Adipose tissue (tissue), 3 donors: ENCODE data around the gene RARG. TPM values are rescaled to one million over a fixed set of nuclear protein-coding genes. Genes with fewer than 3 reads are reported as not detected.
"Not testable (repeated sequence)": the region's sequence is repeated elsewhere in the genome, so short reads cannot be mapped to it uniquely, and the experiment has no call there.

Source experiments
- H3K27ac ChIP-seq: one replicate; pipeline ENCODE4 v1.5.1; 2013; ENCODE audit warnings: low read depth, low read length
- WGBS, 3 donors: extraction: QIAGEN DNeasy Blood & Tissue Kit; methylation state at CpG; one replicate each; pipeline ENCODE4 v1.1.7; 2013; 5-methylcytosine and 5-hydroxymethylcytosine counted together
- polyA plus RNA-seq, 3 donors: library from polyadenylated mRNA; stranded (reverse); fragments of 200-250 nt; gene quantifications; one replicate each; pipeline ENCODE4 v1.2.3, GENCODE V29; 2013
- donor health status: healthy with polysubstance abuse.
- donor health status: Bipolar disorder and iron deficiency.
- donor health status: healthy.

Gene RARG
- polyA plus RNA-seq, 3 donors = 4.5 to 31.0 (median 9.4) TPM

- no peak overlapping the region for H3K27ac ChIP-seq
- 33 to 60% (median 37%) methylated on average over 19 of the region's 19 CpGs for WGBS, 3 donors
These were observed 14.7 kb downstream of the RARG start for GRCh38 chr12:53217051-53217930.

DNA sequence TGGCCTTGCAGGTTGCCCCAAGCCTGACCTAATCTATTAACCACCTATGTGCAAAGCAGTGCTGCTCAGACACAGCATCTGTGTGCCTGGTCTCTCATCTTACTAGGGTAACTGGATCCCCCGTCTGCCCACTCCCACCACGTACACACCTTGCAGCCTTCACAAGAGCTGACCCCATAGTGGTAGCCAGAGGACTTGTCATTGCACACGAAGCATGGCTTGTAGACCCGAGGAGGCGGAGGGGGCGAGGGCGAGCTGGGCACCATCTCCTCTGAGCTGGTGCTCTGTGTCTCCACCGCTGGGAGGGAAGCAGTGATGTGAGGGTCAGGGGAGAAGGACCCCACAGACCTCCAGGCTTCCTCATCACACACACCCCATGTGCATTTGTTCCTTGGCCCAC lies 16.5 kb downstream of the RARG start:
- 83 to 88% (median 85%) methylated on average over 8 of the region's 8 CpGs for WGBS, 3 donors
- no peak overlapping the region for H3K27ac ChIP-seq

- 66 to 75% (median 67%) methylated on average over 12 of the region's 12 CpGs for WGBS, 3 donors
- H3K27ac ChIP-seq = no peak overlapping the region
These were observed 17.1 kb downstream of the RARG start for GRCh38 chr12:53214687-53215455.

DNA sequence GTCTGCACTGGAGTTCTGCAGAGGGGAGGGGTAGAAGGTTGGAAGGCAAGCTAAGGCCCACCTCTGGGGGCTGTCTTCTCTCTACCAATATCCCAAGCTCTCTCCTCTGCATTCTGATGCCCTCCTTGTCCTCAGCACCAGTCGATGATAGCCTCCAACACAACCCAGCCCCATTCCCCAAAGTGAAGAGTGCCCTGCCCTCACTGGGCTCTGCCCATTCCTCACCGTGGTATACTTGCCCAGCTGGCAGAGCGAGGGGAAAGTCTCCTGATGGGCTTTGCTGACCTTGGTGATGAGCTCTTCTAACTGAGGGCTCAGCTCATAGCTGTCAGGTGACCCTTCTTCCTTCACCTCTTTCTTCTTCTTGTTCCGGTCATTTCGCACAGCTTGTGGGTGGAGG lies 17.8 kb downstream of the RARG start:
- H3K27ac ChIP-seq = no peak overlapping the region
- WGBS, 3 donors = 73 to 80% (median 74%) methylated on average over 5 of the region's 5 CpGs

GRCh38 chr12:53213348-53213747 lies 18.7 kb downstream of the RARG start:
- whole genome bisulfite sequencing, 3 donors = 11 to 12% (median 12%) methylated on average over 14 of the region's 14 CpGs
- no peak overlapping the region for H3K27ac ChIP-seq

DNA sequence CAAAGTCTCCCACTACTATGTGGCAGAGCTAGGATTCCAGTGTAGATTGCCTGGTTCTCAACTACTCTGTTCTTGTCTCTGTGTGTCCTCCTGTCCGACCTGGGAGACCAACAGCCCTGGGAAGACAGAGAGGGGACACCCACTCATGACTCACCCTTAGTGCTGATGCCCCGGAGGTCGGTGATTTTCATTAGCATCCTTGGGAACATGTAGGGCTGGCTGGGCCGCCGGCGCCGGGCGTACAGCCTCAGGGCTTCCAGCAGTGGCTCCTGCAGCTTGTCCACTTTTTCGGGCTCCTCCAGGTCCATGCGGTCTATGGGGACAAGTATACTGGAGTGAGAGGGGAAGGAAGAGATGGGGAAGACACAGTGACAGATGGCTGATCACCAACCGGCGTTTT lies 19.1 kb downstream of the RARG start:
- WGBS, 3 donors = 41 to 52% (median 50%) methylated on average over 12 of the region's 12 CpGs
- no peak overlapping the region for H3K27ac ChIP-seq

GRCh38 chr12:53211476-53212381 lies 20.3 kb downstream of the RARG start:
- WGBS, 3 donors = 88 to 91% (median 88%) methylated on average over 13 of the region's 13 CpGs

DNA sequence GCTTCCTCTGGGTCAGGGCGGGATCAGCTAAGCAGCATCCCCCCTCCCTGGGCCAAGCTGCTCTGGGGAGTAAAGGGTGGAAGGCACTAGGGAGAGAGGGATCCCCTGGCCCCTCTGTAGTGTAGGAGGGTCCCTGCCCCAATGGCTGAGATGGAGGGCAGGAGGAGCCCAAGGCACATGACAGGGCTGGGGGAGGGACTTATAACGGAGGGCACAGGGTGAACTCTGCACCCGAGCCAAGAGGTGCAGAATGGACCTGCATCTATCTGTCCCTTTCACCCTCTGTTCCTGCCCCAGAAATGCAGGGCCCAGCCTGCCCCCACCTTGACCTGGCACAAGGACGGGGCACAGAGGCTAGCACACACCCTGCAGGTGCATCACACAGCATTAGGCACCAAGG lies 21.2 kb downstream of the RARG start:
- no peak overlapping the region for H3K27ac ChIP-seq
- WGBS, 3 donors = 70 to 82% (median 75%) methylated on average over 4 of the region's 4 CpGs

More at GRCh38 chr12:53211476-53212381, 20.3 kb downstream of the RARG start:
- H3K27ac ChIP-seq = no peak overlapping the region

DNA sequence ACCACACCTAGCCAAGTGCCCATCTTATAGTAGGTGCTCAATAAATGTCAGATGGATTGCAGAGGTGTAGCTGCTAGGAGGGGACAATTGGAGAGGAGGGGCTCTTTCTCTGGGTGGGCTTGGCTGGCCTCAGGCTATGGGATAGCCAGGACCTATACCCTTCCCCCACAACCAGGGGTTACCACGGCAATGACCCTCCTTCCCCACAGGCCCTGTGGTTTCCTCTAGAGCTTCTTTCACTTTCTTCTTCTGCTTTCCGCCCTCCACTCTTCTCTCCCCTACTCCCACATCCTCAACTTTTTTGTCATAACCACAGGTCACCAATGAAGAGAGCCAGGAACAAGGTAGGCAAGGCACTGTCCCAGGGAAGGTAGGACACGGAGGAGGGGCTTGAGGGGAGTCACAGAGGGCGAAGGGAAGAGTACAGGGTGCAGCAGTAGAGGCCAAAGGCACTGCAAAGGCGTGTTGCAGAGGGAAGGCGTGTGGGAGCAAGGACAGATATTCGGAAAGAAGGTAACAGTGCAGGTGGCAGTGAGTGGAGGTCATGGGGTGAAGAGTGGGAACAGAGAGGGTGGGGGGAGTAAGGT lies 23.0 kb downstream of the RARG start:
- no peak overlapping the region for H3K27ac ChIP-seq
- WGBS, 3 donors = 44 to 74% (median 51%) methylated on average over 7 of the region's 7 CpGs

DNA sequence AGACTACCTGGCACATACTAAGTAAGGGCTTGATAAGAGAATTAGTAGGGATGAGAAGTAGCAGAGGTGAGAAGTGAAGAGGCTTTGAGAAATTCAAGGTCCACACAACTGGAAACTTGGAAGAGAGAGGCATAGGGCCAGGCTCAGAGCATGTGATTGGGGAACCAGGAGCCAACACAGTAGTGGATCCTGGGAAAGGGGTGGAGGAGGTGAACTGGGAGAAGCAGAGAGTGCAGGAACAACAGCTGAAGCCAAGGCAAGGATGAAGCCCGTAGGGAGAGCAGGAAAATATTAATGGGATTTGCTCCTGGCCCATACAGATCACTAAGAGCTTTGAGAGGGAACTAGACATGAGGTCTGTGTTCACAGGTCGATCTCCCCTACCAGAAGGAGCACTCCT lies 23.6 kb downstream of the RARG start:
- H3K27ac ChIP-seq = no peak overlapping the region
- 43 to 61% (median 47%) methylated on average over 2 of the region's 2 CpGs for WGBS, 3 donors

DNA sequence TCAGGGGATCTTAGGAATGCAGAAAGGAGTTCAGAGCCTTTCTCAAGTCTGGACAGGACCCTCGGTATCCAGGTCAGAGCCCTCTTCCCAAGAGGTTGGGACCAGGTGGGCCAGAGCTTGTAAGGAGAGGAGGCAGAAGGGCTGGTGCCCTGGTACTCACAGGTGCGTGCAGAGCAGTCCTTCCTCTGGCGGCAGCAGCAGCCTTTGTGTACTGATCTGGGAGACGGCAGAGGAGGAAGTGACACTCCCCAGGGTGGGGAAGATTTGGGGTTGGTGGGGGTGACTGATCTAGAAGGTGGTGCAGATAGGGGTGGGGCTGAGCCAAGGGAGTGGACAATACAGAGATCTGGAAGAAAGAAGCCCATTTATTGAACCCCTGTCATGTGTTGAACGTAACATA lies 25.0 kb downstream of the RARG start, which contains the start of gene ITGB7:
ITGB7 (minus strand) TSS at position 210 of the 400 bp plus-strand sequence. CDS start 6,808 bp downstream, outside the sequence.
- WGBS, 3 donors = 42 to 53% (median 42%) methylated on average over 5 of the region's 5 CpGs
- H3K27ac ChIP-seq = no peak within 1 kb of the TSS

DNA sequence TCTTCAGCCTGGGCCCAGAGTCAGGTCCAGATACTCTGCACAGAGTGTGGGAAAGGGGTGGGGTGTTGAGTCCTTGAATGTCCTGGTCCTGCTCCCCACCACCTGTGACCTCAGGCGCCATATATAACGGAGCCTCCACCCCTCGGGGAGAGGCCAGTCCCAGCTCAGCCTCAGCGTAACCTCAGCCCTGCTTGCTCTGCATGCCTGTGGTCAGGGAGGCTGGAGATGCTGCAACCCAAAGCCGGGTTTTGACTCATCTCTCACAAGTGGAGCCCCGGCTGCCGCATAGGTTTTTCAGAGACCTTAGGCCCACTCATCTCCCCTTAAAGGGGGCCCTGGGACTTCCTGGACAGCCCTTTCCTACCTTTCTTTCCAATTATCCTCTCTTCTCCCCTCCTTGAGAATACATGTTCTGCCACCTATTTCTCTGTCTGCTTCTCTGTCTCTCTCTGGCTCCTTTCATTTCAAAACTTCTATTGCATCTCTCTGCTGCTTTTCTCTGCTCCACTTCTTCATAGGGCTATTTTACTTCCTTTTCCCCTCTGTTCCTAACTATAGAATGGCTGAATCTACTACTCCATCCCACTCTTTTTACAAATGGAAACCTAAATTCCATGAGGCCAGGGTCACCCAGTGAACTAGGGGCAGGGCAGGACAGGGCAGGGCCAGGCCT lies 26.1 kb downstream of the RARG start:
- H3K27ac ChIP-seq = no peak overlapping the region
- WGBS, 3 donors = 43 to 83% (median 55%) methylated on average over 7 of the region's 7 CpGs

GRCh38 chr12:53204351-53204750 lies 27.7 kb downstream of the RARG start:
- WGBS, 3 donors = 94 to 100% (median 100%) methylated on average over 1 of the region's 1 CpG

GRCh38 chr12:53202316-53202715 lies 29.7 kb downstream of the RARG start:
- not testable (repeated sequence) for H3K27ac ChIP-seq
- WGBS, 3 donors = 86 to 90% (median 89%) methylated on average over 7 of the region's 7 CpGs

More at GRCh38 chr12:53204351-53204750, 27.7 kb downstream of the RARG start:
- H3K27ac ChIP-seq = no peak overlapping the region

- H3K27ac ChIP-seq = no peak overlapping the region
- 88 to 95% (median 94%) methylated on average over 4 of the region's 4 CpGs for WGBS, 3 donors
These were observed 30.4 kb downstream of the RARG start for GRCh38 chr12:53201639-53202038.

DNA sequence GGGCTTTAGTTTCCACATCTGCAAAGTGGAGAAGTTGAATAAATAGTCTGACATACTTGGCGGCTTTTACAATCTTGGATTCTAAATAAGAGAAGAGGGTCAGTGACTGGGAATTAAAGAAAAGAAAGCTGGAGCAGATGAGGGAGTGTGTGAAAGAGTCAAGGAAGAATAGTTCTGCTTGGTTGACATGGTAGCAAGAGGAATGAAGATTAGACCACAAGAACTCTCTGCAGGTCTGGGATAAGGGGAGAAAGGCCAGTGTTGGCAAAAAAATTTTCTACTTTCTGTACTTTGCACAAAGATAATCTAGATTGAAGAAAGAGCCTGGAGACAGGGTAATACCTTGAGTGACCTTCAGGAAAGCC lies 30.9 kb downstream of the RARG start:
- 64 to 86% (median 67%) methylated on average over 1 of the region's 1 CpG for WGBS, 3 donors
- H3K27ac ChIP-seq = no peak overlapping the region

- WGBS, 3 donors = 61 to 80% (median 66%) methylated on average over 10 of the region's 10 CpGs
- H3K27ac ChIP-seq = no peak overlapping the region
These were observed 31.4 kb downstream of the RARG start for GRCh38 chr12:53200458-53201176.
